GM12865 (cell line): ENCODE results near the gene ADK.

Experiments used
- DNase-seq: peaks from one replicate; pipeline ENCODE4 v3.0.0; 2010; ENCODE audit warnings: low read depth
- H3K4me3 ChIP-seq: 2 replicates; pipeline ENCODE4 v1.5.1; 2011; ENCODE audit warnings: mild to moderate bottlenecking, low read depth, low read length, control low read depth
- TF ChIP-seq, protein P1 (sequence below): IDR thresholded peaks from 2 replicates; pipeline ENCODE4 v1.5.1; 2011; ENCODE audit warnings: low read length, control low read depth, low read depth, inconsistent platforms; ENCODE audit not compliant: insufficient read depth; ENCODE audit errors: missing control alignments

The ADK gene

GRCh38 chr10:74542077-74542476, 391.1 kb downstream of the ADK start:
- no peak overlapping the region for H3K4me3 ChIP-seq
- no peak for DNase-seq
- TF ChIP-seq, protein P1, sequence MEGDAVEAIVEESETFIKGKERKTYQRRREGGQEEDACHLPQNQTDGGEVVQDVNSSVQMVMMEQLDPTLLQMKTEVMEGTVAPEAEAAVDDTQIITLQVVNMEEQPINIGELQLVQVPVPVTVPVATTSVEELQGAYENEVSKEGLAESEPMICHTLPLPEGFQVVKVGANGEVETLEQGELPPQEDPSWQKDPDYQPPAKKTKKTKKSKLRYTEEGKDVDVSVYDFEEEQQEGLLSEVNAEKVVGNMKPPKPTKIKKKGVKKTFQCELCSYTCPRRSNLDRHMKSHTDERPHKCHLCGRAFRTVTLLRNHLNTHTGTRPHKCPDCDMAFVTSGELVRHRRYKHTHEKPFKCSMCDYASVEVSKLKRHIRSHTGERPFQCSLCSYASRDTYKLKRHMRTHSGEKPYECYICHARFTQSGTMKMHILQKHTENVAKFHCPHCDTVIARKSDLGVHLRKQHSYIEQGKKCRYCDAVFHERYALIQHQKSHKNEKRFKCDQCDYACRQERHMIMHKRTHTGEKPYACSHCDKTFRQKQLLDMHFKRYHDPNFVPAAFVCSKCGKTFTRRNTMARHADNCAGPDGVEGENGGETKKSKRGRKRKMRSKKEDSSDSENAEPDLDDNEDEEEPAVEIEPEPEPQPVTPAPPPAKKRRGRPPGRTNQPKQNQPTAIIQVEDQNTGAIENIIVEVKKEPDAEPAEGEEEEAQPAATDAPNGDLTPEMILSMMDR: no peak

DNA sequence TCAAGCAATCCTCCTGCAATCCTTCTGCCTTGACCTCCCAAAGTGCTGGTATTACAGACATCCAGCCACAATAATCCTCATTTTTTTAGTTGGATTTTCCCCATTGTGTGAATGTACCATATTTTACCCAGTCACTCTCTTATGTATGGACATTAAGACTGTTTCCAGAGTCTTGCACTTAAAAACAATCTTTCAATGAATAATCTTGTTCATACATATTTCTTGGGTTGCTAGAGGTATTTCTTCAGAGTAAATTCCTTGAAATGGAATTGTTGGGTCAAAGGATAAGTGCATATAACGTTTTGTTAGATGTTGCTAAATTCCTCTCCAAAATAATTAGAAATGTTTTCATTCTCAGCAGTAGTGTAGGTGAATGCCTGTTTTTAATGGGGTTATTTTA, 392.3 kb downstream of the ADK start:
- DNase-seq: no peak
- TF ChIP-seq, protein P1: no peak
- H3K4me3 ChIP-seq: no peak overlapping the region

DNA sequence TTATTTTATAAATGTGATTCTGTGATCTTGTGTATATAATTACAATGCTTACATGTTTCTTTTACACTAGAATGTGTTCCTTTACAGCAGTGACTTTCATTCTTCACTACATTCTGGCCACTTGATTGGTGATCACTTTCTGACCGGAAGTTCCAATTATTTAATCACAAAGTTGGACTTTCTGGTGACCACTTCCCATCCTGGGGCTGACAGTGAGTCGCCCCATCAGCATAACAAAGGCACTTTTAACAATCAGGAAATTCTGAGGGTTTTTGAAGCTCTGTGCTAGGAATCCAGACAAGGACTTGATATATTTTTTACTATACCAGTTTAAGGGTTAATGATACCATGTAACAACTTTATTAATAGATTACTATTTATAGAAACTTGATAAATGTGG, 393.1 kb downstream of the ADK start:
- TF ChIP-seq, protein P1: no peak
- H3K4me3 ChIP-seq: no peak overlapping the region
- no peak for DNase-seq

DNA sequence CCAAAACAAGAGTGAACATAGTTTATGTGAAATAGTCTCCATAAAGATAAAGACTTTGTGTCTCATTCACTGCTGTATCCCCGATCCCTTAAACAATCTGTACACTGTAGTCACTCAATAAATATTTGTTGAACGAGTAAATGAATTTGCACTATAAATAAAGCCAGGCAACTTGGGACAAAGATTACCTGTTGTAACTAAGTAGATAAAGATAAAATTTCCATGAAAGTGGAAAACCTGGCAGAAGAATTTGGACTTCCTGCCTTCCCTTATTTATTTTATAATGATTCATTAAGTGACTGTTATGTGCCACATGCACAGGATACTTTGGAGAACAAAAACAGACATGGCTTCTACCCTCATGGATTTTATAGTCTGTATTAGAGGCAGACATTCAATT, 397.7 kb downstream of the ADK start:
- DNase-seq: no peak
- no peak overlapping the region for H3K4me3 ChIP-seq
- TF ChIP-seq, protein P1: no peak

DNA sequence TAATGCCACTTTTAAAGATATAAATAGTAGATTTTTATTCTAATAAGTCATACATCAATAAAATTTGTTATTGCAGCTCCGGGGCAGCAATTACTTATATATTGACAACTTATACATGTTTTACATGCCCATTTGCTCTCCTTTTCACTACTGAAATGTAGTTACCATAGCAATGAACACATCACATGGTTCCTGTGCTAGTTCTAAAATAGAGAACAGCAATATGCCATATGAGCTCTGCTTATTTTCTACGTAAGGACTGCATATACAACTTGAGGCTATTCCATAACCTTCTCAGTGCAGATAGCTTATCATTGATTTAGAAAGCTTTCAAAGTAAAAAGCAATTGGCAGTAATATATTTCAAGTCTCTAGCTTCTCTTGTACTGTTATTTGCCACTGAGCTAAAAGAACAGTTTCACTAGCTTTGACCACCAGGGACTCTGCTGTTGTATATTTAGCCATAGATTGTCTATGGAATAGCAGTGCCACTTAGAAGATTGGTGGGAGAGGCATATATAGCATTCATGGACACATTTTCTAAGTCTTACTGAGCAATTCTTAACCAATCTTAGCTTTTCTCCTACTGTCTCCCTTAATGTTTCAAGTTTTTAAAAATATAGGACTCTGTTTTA, 405.2 kb downstream of the ADK start:
- DNase-seq: no peak
- H3K4me3 ChIP-seq: no peak overlapping the region
- TF ChIP-seq, protein P1: no peak

GRCh38 chr10:74557098-74557497, 406.1 kb downstream of the ADK start:
- no peak for DNase-seq
- TF ChIP-seq, protein P1: no peak
- no peak overlapping the region for H3K4me3 ChIP-seq

DNA sequence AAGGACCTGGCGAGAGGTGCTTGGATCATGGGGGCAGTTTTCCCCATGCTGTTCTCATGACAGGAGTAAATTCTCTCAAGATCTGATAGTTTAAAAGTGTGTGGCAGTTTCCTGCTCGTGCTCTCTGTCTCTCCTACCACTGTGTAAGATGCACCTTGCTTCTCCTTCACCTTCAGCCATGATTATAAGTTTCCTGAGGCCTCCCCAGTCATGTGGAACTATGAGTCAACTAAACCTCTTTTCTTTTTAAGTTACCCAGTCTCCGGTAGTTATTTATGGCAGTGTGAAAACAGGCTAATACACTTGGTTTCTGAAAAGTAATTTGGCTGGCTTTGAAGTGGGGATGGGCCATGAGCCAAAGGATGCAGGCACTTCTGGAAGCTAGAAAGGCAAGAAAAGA, 407.4 kb downstream of the ADK start:
- TF ChIP-seq, protein P1: no peak
- DNase-seq: peak; percentile 9
- no peak overlapping the region for H3K4me3 ChIP-seq
